ENCODE measurements around the gene SMAD7. TPM values are rescaled to one million over a fixed set of nuclear protein-coding genes. Genes with fewer than 3 reads are reported as not detected.

Gene SMAD7
- total RNA-seq, 1 donor from 2014 or later = 76.5 TPM

DNA sequence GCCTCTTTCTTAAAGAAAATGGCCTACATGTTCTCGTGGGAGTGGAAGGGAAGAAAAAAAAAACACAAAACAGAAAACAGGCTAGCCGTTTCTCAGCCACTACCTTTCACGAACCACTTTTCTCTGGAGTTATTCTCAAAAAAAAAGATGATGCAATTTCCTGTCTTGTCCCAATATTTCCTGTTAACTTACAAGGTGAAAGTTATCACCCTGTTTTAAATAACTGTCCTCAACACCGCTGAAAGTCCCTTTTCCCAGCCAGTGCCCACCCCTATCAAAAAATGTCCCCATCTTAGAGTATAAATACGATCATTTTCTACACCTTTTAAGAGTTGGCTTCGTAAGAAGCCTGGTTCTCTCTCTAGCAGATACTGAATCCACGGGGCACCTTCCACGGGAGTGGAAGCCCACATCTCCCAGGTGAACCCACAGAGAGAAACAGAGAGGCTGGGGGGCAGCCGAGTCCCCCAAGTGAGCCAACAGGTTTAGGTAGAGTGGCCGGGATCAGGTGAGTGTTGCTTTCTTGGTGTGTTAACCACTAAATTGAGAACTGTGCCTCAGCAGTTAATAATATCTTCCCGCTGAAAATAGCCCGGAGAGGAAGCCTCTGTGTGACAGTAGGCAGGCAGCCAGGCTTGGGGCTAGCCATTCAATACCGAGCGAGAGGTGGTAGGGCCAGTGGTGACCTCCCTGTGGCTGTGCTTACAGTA, 15.9 kb downstream of the SMAD7 start:
- DNase-seq (ENCODE audit: low spot score in 2 of 2) = no peak
- Histone ChIP-seq H3K4me3 (peak overlapping the region; percentile 32 to 47), H3K27me3 (no peaks in the 10 kb centered on the region), H3K4me1 (peaks cover 65 to 93% of the 10 kb centered on the region in 2 donors), H3K27ac (peak overlapping the region; percentile 97 to 99), H3K36me3 (peaks cover 0 to 7% of the 10 kb centered on the region in 2 donors), H3K9me3 (no peaks in the 10 kb centered on the region)
- intact Hi-C loops (cut with DNase I) = loop anchor here (2.0 to 5.0 kb wide), 2 partner anchors 62 to 153 kb away; no protein-coding TSS in a partner anchor
- TF ChIP-seq, protein P1, sequence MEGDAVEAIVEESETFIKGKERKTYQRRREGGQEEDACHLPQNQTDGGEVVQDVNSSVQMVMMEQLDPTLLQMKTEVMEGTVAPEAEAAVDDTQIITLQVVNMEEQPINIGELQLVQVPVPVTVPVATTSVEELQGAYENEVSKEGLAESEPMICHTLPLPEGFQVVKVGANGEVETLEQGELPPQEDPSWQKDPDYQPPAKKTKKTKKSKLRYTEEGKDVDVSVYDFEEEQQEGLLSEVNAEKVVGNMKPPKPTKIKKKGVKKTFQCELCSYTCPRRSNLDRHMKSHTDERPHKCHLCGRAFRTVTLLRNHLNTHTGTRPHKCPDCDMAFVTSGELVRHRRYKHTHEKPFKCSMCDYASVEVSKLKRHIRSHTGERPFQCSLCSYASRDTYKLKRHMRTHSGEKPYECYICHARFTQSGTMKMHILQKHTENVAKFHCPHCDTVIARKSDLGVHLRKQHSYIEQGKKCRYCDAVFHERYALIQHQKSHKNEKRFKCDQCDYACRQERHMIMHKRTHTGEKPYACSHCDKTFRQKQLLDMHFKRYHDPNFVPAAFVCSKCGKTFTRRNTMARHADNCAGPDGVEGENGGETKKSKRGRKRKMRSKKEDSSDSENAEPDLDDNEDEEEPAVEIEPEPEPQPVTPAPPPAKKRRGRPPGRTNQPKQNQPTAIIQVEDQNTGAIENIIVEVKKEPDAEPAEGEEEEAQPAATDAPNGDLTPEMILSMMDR (IDR thresholded peaks at IDR 0.05) = no peak

DNA sequence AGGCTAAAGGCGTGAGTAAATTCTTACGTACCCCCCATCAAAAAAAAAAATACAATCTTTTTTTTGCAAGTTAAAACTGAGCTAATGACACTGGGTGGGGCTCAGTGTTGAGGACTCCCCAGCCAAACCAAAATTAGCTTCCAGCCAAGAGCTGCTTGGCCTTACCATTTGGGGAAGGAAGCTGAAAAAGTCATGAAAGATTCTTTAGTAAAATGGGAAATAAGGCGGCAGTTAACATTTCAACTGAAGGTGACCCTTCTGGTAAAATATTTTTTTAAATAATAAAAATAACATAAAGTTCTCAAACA, 16.4 kb downstream of the SMAD7 start:
- Histone ChIP-seq H3K4me1 (peaks cover 66 to 94% of the 10 kb centered on the region in 2 donors), H3K27ac (peak overlapping the region; percentile 97 to 99), H3K36me3 (peaks cover 0 to 7% of the 10 kb centered on the region in 2 donors)

DNA sequence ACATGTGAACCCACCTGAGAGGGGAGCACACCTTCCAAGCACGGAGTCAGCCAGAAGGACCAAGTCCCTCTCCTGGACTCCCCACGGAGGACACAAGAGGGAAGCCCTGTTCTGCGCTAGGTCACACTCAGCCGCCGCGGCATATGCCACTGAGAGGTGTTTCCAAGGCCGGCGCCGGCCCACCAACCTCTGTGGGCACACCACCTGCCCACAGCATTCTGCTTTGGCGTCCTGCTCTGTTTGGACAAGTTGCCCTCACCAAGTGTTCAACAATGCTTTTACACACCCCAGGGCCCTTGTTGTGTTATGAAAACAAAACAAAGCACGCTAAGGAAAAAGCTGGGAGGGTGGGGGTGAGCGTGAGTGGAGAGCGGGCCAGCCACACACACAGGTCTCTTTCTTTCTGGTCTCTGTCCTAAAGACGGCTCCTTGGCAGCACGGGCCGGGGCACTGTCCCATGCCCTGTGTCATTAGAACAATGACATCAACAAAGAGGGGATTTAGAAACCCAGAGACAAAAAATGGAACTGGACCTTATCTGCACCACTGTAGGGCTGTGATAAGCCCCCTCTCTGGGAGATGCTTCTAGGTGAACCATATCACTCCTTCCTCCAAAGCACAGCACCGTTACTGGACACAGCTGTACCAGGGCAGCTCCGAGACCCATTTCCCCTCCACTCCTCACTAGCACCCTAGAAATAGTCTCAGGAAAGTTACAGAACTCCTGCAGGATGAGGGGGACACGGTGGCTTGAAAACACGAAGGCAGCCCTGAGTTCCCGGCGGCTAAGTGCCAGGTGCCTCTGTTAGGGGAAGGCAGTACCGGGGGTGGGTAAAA, 17.0 kb downstream of the SMAD7 start:
- H3K27ac ChIP-seq = peak overlapping the region; percentile 97 to 99
- peaks cover 65 to 95% of the 10 kb centered on the region in 2 donors for H3K4me1 ChIP-seq
- H3K4me3 ChIP-seq = peak overlapping the region; percentile 24 to 47
- no peaks in the 10 kb centered on the region for H3K27me3 ChIP-seq
- intact Hi-C loops (cut with DNase I) = loop anchor here (2.0 to 5.0 kb wide), 2 partner anchors 61 to 151 kb away; no protein-coding TSS in a partner anchor
- H3K36me3 ChIP-seq = peaks cover 0 to 7% of the 10 kb centered on the region in 2 donors
- TF ChIP-seq, protein P1 (IDR thresholded peaks at IDR 0.05) = no peak
- no peak for DNase-seq (ENCODE audit: low spot score in 2 of 2)
- no peaks in the 10 kb centered on the region for H3K9me3 ChIP-seq

More for the DNA sequence above, 16.4 kb downstream of the SMAD7 start:
- intact Hi-C loops (cut with DNase I) = loop anchor here (2.0 to 5.0 kb wide), 2 partner anchors 62 to 152 kb away; no protein-coding TSS in a partner anchor
- no peak for DNase-seq (ENCODE audit: low spot score in 2 of 2)
- peak overlapping the region; percentile 32 to 47 for H3K4me3 ChIP-seq
- TF ChIP-seq, protein P1 (IDR thresholded peaks at IDR 0.05) = no peak
- H3K9me3 ChIP-seq = no peaks in the 10 kb centered on the region
- no peaks in the 10 kb centered on the region for H3K27me3 ChIP-seq

DNA sequence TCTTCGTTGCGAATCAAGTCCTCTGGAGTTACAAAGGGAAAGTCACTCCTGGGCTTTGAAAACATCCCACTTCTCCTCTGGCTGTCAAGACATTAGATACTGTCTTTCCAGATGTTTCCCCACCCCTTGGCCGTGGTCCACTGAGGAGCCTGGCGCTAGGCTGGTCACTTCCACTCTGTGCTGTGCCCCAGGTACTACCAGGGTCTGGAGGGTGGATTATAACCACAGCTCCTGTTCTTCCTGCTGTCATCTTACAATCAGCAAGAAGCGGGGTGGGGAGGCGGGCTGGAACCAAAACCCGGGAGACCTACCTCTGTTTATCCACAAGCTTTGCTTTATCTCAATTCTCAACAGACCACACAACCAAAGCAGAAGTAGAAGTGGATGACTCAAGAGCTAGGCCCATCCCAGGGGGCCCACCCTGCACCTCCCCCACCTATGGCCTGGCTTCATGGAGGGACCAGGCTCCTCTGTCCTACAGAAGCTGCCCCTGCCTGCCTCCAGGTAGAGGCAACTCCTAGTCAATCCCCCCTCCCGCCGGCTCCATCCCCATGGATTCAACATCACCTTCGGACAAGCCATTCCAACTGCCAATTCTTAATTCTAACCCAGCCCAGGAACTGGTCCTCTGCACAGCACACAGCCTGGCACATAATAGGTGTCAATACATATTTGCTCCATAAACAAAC, 17.8 kb downstream of the SMAD7 start:
- Histone ChIP-seq H3K27ac (peak overlapping the region; percentile 97 to 99), H3K36me3 (peaks cover 0 to 2% of the 10 kb centered on the region in 2 donors), H3K4me1 (peaks cover 63 to 95% of the 10 kb centered on the region in 2 donors), H3K9me3 (no peaks in the 10 kb centered on the region), H3K4me3 (peak overlapping the region; percentile 18 to 47), H3K27me3 (no peaks in the 10 kb centered on the region)
- intact Hi-C loops (cut with DNase I) = loop anchor here (5.0 kb wide), 1 partner anchor 151 kb away; no protein-coding TSS in a partner anchor
- TF ChIP-seq, protein P1 (IDR thresholded peaks at IDR 0.05) = no peak
- DNase-seq (ENCODE audit: low spot score in 2 of 2) = no peak

DNA sequence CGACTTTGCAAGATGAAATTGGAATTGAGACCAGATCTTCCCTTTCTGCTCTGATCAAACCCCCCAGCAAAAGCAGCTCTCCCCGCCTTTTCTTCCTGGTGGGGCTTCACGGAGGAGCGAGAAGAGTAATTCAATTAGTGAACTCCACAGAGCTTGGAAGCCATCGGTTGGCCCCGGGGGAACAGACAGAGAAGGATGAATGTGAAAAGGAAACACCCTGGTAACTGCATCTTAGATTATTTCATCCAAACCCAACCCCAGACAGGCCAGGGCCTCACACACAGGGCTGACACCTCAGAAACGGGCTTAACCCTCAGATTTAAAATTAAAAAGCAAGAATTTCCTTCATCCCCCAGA, 18.3 kb downstream of the SMAD7 start:
- H3K27me3 ChIP-seq = no peaks in the 10 kb centered on the region
- TF ChIP-seq, protein P1 (IDR thresholded peaks at IDR 0.05) = no peak
- peaks cover 0 to 2% of the 10 kb centered on the region in 2 donors for H3K36me3 ChIP-seq
- no peaks in the 10 kb centered on the region for H3K9me3 ChIP-seq
- peak overlapping the region; percentile 18 to 47 for H3K4me3 ChIP-seq
- intact Hi-C loops (cut with DNase I) = loop anchor here (5.0 kb wide), 1 partner anchor 150 kb away; no protein-coding TSS in a partner anchor
- peak overlapping the region; percentile 97 to 99 for H3K27ac ChIP-seq
- H3K4me1 ChIP-seq = peaks cover 65 to 94% of the 10 kb centered on the region in 2 donors
- no peak for DNase-seq (ENCODE audit: low spot score in 2 of 2)

Measured in ascending aorta (tissue), 2 donors.